Measurements from ENCODE around the gene TMEM42.

- TF ChIP-seq, protein P1, sequence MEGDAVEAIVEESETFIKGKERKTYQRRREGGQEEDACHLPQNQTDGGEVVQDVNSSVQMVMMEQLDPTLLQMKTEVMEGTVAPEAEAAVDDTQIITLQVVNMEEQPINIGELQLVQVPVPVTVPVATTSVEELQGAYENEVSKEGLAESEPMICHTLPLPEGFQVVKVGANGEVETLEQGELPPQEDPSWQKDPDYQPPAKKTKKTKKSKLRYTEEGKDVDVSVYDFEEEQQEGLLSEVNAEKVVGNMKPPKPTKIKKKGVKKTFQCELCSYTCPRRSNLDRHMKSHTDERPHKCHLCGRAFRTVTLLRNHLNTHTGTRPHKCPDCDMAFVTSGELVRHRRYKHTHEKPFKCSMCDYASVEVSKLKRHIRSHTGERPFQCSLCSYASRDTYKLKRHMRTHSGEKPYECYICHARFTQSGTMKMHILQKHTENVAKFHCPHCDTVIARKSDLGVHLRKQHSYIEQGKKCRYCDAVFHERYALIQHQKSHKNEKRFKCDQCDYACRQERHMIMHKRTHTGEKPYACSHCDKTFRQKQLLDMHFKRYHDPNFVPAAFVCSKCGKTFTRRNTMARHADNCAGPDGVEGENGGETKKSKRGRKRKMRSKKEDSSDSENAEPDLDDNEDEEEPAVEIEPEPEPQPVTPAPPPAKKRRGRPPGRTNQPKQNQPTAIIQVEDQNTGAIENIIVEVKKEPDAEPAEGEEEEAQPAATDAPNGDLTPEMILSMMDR (IDR thresholded peaks at IDR 0.05): peak in 2 of 5 experiments; percentile 20 to 30
- TF ChIP-seq POLR2A (IDR thresholded peaks at IDR 0.05): peak; percentile 80 to 89
These were observed at the start of gene TMEM42 for GRCh38 chr3:44861412-44862225.

Data from tibial nerve (tissue), 3 donors.